ENCODE measurements around the gene SDF2.

DNA sequence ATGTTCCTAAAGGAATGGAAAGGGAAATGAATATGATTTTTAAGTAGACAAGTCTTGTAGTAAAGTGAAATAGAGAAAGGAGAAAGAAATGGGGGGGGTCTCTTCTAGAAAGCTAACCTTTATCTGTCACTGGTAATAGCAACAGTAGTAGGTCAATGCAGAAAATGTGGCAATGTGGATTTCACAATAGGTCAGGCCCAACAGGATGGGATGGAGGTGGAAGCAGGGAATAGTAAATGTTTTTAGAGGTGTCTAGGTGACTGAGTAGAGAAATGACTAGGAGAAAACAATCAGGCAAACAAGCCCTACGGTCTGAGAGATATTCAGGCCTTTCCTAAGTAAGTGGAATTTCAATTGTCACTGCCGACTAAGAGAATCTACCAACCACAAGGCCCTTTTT is 41.7 kb downstream of the SDF2 start:
- TF ChIP-seq CTCF (IDR thresholded peaks at IDR 0.05) = no peak
- no peak for TF ChIP-seq POLR2A (IDR thresholded peaks at IDR 0.05)

Measured in right lobe of liver (tissue), 4 donors.